ENCODE measurements around the gene LRRFIP1.
"Not testable (repeated sequence)": the region's sequence is repeated elsewhere in the genome, so short reads cannot be mapped to it uniquely, and the experiment has no call there.

The LRRFIP1 gene

DNA sequence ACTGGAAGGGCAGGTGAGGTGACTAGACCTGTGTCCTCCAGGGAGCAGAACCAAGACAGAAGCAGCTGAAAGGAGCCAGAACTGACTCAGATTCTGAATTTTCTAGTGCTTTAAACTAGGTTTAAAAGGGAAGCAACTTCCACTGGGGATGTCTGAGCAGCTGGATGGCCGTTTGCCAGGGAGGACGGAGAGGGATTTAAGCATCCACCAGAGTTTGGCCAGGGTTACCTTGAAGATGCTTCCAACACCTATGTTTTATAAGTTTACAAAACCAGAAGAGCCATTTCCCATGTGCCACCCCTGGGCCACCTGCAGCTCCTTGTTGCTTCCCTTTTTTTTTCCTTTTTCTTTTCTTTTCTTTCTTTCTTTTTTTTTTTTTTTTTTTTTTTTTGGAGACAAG is 122.6 kb downstream of the LRRFIP1 start:
- DNase-seq, result no peak

DNA sequence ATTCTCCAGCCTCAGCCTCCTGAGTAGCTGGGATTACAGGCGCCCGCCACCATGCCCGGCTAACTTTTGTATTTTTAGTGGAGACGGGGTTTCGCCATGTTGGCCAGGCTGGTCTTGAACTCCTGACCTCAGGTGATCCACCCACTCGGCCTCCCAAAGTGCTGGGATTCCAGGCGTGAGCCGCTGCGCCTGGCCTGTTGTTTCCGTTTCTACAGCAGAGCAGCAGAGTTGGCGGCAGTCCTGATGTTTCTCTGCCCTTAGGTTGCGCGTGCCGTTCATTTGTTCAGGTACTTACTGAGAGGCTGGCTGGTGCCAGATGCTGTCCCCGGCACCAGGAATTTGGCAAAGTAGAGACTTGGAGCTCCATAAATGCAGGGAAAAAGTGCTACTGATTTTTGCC is 123.1 kb downstream of the LRRFIP1 start:
- not testable (repeated sequence) for DNase-seq

DNA sequence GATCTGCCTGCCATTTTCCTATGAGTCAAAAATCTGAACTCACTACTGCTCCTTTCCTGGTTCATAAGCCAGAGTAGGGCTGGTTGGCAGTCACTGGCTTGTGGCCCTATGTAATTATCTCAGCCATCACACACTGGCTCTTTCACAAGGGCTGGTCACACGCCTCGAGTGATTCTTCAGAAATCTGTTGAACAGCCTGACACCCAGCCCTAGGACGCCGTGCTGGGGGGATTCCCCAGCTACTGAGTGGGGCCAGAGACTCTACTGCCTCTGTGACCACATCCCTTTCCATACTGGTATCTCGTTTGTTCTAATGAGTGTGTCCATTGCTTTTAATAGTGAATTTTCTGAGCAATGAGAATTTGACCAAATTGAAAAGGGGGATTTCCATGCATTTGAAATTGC is 125.4 kb downstream of the LRRFIP1 start:
- DNase-seq, result peak; percentile 39

DNA sequence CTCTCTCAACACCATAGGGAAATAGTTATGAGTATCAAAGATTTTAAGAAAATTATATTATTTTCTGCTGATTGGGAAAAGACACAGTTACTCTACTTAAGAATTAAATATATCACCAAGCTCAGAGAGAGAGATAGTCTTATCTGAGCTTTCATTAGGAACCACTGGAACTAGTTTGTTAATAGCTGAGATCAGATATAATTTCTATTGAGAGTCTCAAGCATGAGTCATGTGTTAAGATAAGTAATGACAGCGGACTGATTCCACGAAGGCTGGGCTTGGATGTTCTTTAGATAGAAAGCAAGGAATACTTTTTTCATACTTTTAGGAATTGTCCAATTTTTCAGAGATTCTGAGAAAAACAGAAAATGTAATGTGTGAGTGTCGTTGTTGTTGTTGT is 126.8 kb downstream of the LRRFIP1 start:
- DNase-seq, result no peak

DNA sequence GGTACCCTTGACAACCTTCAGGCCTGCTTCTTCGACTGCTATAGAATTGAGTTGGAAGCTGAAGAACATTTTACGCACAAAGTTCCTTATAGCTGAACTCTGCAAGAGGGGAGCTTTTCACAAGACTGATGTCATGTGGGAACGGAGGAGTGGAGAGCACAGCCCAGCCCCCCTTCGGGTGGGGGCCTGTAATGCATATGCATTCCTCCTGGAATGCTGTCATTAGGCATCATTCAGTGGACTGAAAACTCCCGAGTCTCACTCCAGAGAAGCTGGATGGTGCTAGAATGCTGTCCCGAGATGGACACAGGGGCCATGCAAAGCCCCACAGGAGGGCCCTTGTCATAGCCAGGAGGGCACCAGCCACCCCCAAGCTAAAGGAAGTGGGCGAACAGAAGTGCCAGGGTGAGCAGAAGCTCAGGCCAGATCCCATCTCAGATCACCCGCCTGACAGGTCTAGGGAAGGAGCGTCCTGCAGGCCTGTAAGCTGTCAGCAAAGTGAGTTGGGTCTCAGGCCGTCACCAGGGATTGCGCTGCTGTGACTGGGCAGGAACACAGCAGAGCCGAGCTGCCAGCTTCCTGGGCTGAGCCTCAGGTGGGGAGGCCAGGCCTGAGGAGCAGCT is 127.3 kb downstream of the LRRFIP1 start:
- no peak for DNase-seq

DNA sequence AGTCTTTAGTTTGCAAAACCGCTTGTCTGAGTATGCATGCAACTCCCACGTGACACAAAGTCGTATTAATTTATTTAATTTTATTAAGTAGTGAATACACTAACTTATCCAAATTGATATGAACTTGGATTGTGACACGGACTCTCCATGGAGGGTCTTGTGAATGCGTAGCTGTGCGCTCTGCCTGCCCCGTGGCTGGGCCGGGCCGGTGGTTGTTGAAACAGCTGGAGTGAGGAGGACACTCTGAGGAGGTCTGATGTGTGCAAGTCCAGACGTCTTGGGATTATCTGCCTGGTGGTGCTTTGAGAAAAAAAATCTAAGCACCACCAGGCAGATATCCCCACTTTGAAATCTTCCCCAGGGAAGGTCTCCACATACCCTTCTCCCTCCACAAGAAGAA is 130.2 kb downstream of the LRRFIP1 start:
- DNase-seq, result no peak

DNA sequence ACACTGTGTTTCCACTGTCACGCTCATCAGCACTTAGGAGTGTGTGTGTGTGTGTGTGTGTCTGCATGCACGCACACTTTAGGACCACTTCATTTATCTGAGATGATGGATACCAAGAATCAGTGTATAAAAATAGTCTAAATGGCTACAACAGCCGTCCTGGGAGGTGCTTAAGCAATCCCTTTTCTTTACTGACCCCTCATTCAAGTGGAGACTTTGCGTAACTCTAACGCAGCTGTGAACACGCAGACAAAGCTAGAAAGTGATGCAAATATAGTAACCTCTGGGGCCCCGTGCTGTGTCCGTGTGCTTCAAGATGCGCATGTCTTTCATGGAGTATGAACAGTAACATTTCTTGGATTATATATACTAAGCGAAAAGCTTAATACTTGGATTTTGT is 130.8 kb downstream of the LRRFIP1 start:
- DNase-seq, result no peak

DNA sequence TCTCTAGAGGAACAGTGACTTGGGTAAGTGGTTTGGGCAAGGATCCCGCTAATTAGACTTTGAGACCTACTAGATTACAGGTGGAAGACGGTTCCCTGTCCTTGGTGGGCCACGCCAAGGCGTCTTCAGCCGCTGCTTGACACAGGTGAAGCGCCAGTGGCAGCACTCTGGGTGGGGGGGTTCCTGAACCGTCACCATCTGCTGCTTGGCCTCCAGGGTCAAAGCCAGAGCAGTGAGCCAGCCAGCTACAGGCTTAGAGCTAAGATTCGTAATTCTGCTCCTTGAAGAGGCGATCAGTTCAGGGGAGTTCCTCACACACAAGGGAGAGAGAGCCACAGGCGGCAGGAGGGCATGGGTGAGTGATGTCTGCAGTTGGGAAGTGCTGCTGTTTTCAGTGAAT is 131.8 kb downstream of the LRRFIP1 start:
- no peak for DNase-seq

DNA sequence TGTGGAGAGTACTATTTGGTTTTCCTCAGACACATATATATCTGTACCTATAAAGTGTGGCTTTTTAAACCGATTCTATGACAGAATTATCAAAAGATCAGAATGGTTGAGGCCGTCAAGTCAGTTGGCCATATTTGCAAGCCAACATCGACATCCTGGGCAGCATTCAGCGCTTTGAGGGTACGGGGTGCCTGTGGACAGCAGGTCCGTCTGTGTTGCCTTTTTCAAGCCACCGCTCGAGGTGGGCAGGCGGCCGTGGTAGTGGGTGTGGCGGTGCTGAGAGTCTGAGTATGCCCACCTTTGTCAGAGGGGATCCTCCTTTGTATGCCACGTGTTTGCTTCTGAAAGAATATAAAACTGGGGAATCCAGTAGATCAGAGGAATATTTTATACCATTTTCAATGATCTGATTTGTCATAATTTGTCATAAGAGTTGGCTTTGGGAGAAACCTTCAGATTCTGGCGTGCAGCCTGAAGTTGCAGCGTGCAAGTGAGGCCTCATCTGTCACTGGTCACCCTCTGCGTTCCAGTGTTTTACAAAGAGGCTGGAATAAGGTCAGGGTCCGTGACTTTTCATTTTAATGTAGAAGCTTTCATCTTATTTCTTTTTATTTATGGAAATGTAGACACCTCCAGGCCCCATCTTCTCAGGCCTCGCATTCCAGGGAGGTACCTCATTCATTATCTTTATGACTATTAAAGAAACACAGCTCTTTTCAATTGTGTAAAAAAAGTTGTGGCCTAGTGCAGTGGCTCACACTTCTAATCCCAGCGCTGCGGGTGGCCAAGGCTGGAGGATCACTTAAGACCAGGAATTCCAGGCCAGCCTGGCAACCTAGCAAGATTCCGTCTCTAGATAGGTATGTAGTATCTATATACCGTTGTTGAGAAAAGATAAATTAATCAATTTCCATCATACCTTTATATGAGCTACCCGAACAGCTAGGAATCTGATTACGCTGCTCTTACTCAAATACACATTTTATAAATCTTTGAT is 133.4 kb downstream of the LRRFIP1 start:
- DNase-seq, result no peak

DNA sequence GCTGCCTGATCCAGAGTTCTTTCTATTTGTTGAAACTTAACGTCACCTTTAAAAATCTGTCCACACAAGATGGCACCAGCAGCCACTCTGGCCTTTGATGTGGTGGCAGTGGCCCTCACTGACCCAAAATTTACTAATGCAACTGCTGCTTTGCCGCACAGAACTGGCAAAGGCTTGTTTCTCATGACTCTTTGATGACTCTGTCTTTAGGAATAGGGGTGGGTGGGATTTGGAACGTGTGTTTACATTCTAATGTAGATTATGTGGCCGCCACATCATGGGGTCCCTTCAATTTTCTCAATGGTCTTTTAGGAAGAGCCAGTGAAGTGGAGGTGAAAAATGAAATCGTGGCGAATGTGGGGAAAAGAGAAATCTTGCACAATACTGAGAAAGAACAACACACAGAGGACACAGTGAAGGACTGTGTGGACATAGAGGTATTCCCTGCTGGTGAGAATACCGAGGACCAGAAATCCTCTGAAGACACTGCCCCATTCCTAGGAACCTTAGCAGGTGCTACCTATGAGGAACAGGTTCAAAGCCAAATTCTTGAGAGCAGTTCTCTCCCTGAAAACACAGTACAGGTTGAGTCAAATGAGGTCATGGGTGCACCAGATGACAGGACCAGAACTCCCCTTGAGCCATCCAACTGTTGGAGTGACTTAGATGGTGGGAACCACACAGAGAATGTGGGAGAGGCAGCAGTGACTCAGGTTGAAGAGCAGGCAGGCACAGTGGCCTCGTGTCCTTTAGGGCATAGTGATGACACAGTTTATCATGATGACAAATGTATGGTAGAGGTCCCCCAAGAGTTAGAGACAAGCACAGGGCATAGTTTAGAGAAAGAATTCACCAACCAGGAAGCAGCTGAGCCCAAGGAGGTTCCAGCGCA is 135.2 kb downstream of the LRRFIP1 start:
- DNase-seq, result not testable (repeated sequence)

DNA sequence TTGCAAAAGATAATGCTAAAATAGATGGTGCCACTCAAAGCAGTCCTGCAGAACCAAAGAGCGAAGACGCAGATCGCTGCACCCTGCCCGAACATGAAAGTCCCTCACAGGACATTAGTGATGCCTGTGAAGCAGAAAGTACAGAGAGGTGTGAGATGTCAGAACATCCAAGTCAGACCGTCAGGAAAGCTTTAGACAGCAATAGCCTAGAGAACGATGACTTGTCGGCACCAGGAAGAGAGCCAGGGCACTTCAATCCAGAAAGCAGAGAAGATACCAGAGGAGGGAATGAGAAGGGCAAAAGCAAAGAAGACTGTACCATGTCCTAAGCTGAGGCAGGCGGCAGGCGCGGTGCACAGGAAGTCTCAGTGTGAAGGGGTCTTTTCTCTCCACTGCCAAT is 136.4 kb downstream of the LRRFIP1 start:
- DNase-seq, result no peak

DNA sequence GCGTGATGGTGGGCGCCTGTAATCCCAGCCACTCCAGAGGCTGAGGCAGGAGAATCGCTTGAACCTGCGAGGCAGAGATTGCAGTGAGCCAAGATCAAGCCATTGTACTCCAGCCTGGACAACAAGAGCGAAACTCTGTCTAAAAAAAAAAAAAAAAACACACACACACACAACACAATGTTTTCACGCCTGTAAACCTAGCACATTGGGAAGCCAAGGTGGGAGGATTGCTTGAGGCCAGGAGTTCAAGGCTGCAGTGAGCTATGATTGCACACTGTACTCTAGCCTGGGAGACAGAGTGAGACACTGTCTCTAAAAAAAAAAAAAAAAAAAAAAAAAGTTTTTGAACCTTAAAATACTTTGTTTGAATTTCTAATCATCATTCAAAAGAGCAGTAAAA is 137.7 kb downstream of the LRRFIP1 start:
- DNase-seq, result not testable (repeated sequence)

DNA sequence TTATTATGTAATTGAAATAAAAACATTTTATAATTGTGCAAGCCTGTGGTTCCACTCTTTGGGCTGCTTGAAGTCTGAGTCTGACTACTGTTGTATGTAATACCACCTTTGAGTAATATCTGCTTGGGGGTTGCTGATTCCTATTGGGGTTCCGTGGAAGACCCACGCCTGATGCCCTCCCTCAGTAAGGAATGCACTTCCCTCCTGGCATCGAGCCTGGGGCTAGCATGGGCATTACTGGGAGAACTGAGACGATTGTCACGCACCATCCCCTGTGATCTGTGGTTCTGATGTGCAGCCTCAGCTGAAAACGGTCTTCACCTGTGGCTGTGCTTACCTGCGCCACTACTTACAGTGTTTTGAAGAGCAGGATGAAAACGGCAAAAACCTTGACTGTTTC is 138.5 kb downstream of the LRRFIP1 start:
- DNase-seq, result no peak

DNA sequence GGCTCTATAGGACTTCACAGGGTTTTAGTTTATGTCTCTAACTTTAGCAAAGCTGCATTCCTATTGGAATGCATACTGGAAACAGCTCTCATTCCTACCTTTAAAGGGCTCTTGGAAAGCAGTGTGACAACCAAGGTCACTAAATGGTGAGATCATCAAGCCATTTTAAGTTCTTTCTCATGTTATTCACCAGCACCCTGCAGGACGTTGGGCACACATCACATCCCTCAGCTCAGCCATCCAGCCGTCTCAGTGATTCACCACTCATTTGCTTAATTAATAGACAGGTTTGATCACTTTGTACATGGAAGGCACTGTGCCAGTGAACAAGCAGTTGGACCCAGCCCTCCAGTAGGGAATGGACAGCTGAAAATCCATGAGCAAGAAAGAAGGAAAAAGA is 139.0 kb downstream of the LRRFIP1 start:
- DNase-seq, result no peak

DNA sequence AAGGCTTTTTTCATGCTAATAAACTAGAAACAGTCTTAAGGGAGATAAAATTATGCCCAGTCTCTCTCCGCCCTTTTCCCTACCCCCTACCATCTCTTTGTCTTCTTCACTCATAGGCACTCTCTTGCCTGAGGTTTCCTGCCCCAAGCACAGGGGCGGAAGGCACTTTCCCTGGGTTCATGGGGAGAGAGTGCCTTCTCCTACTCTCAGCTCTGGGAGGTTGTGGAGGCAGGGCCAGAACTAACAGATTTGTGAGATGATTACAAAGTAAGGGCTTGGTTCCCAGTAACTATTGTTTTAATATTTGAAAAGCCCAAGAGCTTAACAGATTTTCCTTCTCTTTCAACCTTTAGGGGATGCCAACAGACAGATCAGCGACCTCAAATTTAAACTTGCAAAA is 145.1 kb downstream of the LRRFIP1 start:
- DNase-seq, result no peak

DNA sequence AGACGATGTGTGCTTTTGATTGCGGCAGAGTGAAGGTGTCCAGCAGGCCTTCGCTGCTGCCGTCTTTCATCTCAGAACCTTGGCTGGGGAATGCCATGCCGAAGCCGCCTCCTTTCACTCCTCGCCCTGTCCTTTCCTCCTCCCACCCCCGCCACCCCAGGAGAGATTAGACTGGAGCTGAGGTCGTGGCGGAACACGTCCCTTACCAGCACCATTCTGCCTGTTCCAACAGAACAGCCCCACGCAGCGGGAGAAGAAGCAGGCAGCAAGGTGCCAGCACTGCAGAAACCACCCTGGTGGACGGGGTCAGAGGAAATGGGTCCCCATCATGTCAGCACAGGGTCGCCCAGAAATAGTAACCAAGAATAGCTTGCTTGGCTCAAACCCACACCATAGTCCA is 146.4 kb downstream of the LRRFIP1 start:
- no peak for DNase-seq

DNA sequence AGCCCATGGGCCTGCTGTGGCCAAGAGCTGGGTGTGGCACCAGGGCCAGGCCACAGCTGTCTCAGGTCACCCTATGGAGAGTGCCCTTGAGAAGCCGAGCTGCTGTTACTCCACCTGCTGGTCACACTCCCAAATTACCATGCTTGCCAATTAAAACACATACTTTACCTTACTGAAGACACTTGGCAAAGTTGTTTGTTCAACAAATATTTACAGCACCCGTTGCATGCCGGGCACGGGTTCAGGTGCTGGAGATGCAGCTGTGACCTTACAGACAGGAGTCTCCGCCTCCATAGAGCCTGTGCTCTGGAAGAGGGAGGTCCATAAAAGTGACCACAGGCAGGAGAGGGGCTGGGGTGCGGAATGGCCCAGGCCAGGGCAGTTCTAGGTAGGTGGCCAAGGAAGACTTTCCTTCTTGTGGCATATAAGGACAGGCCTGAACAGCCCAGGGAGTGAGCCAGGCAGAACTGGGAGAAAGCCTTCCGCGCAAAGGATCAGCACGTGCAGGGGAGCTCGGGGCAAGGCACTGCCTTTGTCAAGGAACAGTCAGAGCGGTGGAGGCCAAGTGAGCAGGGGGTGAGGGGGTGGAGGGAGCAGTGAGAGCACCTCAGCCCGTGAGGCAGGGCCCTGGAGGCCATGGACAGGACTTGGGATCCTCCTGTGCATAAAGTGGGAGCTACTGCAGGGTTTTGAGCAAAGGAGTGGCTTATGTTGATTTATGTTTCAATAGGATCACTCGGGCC is 147.6 kb downstream of the LRRFIP1 start:
- DNase-seq, result peak; percentile 48

DNA sequence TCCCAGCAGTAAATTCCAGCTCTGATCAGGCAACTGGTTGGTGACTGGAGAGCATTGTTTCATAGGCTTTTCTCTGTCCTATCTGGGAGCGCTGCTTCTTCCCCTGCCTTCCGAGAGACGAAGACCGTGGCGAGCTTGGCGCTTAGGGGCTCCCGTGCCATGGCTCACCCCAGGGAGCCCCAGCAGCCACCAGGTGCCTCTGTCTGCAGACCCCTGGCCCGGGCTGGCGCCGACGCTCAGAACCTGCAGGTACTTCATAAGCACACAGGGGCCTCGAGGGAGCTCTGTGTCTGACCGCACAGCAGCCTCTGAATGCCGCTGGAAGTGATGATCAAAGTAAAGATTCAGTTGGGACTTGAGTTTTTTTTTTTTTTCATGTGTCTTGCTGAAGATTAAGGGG is 152.1 kb downstream of the LRRFIP1 start:
- DNase-seq, result no peak

DNA sequence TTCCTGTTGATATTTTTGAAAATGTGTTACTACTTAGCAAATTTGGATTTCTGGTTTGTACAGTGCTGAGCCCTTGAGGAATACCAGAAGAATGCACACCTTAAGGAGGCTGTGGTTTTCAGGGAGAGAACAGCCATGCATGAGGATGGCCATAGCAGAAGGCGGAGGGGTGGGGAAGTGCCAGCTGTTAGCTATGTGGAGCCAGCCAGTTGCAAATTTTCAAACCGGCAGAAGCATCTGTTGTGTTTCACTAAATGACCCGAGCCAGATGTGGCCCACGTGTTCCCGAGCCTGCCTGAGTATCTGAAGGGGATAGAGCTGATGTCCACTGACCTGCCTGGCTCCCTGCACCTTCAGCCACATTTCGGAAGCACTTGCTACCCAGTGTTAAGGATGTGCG is 154.8 kb downstream of the LRRFIP1 start:
- DNase-seq, result no peak

DNA sequence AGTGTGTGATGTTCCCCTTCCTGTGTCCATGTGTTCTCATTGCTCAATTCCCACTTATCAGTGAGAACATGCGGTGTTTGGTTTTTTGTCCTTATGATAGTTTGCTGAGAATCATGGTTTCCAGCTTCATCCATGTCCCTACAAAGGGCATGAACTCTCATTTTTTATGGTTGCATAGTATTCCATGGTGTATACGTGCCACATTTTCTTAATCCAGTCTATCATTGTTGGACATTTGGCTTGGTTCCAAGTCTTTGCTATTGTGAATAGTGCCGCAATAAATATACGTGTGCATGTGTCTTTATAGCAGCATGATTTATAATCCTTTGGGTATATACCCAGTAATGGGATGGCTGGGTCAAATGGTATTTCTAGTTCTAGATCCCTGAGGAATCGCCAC is 156.3 kb downstream of the LRRFIP1 start:
- DNase-seq, result not testable (repeated sequence)

DNA sequence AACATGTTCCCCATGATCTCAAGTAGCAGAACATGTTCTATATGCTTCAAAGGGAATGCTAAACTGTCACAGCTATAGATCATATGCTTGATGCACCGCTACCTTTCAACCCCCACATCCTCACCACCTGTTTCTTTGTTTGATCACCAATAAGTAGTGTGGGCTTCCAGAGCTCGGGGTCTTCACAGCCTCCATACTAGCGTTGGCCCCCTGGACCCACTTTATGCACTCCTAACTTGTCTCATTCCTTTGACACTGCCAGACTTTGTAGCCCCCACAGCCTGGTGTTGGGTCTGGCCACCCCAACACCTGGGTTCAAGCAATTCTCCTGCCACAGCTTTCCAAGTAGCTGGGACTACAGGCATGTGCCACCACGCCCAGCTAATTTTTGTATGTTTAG is 159.5 kb downstream of the LRRFIP1 start:
- no peak for DNase-seq

DNA sequence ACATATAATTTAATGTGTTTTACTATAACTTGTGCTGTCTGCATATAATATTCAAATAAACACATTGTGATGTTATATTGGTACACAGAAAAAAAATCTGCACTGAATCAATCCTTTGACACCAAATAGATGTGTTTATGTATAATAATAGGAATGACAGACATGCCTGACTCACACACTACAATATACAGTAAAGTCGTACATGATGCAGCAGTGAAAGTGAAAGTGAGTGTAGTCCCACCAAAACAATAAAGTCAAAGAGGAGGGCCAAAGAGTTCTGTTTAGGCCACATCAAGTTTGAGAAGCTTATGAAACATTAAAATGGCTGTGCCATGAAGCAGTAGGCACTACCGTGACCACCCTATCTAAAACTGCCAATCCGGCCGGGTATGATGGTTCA is 163.0 kb downstream of the LRRFIP1 start:
- DNase-seq, result no peak
